Measurements from ENCODE around the gene YBX2.
A peak's percentile ranks its signal among the peaks of the same experiment; 100 is the strongest.
"Not testable (repeated sequence)": the region's sequence is repeated elsewhere in the genome, so short reads cannot be mapped to it uniquely, and the experiment has no call there.

The YBX2 gene

DNA sequence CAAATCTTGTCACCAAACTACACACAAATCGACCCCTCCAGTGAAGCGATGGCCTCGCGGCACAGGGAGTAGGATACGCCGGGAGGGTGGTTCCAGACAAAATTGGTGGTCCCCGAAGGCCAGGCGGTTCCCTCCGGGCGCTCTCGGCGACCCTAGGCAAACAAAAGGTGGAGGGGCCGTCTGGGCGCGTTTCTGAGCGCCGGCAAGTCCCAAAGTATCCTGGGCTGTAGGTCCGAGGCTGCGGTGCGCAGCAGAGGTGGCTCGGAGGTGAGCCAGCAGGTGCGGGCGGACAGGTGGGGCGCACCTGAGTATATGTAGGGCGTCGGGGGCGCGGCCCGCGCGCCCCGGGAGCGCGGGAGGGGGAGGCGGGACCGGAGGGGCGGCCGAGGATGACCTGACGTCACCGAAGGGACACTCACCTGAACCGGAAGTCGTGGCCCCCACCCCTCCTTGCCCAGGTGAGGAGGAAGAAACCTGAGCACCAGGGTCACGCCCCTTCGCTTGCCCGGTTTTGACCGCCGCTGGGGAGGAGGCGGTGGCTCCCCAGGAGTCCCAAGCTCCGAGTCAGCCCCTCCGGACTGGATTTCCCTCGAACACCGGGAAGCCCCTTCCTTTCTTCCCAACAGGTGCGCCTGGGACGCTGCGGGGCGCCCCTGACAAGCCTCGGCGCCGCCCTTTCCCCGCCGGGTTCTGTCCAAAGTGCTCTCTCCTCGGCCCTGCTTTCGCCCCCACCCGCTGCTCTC is 32.1 kb downstream of the YBX2 start, which contains the start of gene CLDN7:
Gene CLDN7 (minus strand): TSS at position 287 of the 743 bp plus-strand sequence. CDS start 435 bp downstream, outside the sequence.
- DNase-seq, result peak; percentile 81

DNA sequence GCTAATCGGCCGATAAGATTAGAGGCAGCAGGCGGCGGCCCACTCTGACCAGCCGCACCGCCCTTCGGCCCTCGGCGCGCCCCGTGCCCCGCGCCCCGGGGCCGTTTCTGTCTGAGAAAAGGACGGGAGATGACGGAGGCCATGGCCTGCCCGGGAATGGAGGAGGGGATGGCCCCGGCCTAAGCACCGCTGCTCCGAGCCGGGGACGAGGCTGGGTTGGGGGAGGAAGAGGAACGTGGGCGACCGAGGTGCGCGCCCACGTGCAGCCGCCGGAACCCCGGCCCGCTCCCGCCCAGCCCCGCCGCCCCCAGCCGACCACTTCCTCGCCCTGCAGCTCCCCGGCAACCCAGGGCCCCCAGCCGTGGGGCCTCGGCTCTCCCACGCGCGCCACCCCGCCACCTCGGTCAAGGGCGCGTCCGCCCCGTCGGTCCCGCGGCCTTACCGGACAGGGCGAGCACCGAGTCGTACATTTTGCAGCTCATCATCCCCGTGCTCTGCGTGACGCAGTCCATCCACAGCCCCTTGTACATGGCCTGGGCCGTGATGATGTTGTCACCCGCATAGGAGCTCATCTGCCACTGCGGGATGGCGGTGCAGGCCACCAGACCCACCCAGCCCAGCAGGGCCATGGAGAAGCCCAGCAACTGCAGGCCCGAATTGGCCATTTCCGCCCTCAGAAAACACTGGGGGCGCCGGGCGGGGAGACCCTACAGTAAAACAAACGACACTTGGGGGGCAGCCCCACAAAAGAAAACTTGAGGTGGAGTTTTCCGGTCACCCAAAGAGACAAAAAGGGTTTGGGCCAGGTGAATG is 32.9 kb downstream of the YBX2 start:
- no peak for DNase-seq

DNA sequence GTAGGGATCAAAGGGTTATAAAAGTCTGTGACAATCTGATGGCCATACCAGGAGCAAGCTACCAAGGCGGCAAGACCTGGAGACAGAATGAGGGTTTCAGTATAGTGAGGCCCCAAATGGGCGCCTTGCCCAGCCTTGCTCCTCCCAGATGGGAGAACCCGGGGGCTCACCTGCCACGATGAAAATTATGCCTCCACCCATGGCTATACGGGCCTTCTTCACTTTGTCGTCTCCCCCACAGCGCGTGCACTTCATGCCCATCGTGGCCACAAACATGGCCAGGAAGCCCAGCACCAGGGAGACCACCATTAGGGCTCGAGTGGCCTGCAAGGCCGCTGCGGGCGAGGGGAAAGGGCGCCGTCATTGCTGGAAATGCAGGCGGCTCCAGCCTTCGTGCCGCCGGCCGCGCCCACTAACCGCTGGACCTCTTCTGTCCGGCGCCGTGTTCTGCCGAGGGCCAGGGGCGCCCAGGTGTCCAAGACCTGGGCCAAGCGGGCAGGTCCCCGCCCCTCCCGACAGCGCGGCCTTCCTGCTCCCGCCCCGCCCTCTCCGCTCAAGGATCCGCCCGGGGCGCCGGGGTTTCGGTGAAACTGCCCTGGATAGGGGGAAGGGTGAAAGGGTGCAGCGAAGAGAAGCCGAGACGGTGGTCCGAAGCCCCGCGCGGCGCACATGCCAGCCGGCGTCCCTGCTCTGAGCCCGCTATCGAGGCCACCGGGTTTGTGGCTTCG is 33.6 kb downstream of the YBX2 start:
- peak; percentile 27 for DNase-seq

DNA sequence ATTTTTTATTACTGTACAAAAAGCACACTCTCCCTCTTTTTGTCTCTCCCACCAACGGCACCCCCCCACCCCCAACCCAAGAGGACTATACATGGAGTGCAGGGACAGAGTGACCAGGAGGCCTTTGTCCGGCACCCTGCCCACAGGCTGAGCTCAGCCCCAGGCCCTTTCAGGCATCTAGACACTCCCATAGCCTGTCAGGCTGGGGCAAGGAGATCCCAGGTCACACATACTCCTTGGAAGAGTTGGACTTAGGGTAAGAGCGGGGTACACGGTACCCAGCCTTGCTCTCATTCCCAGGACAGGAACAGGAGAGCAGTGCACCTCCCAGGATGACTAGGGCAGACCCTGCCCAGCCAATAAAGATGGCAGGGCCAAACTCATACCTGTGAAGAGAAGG is 34.3 kb downstream of the YBX2 start:
- DNase-seq, result no peak

DNA sequence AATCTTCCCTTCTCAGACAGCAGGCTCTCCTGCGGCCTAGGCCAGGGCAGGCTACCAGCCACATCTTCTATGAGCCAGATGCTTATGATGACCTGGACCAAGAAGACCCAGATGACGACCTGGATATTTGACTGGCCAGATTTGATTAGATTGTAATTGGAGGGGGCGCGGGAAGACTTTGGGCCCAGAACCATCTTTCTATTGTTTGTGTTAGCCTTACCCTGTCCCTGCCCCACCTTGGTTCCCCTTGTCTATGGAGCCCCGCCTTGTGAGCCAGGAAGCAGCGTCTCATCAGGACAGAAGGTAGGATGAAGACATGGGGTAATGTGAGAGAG is 34.9 kb downstream of the YBX2 start:
- DNase-seq, result no peak

DNA sequence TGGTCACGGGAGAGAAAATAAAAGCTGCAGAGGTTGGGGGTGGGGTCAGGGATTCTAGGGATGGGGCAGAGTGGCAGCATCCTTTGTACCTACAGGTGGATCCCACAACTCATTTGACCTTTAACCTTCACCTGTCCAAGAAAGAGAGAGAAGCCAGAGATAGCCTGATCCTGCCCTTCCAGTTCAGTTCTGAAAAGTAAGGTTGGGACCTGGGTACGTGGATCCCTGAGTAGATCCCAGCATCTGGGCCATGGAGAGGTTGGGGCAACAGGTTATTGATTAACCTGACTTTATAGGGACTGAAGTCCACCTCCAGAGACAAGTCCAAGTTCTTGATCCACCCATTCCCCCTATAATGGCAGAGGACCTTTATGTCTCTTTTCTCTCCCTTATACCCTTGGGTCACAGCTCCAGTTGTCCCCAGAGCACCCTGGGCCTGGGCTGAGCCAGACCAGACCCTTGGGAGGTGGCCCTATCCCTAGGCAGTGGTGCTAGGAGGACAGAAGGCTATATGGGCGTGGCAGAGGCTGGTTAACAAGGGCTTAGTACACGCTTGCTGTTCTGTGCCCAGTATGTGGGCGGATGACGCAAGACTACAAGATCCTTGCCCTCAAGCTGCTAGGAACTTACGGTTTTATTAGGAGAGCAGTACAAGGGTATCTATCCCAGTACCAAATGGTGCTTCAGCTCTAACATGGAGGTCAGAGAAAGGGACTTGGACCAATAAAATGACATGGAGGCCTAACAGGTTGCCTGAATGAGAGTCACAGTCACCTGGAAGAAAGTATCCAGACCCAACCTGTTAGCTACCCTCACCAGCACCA is 35.5 kb downstream of the YBX2 start:
- no peak for DNase-seq

DNA sequence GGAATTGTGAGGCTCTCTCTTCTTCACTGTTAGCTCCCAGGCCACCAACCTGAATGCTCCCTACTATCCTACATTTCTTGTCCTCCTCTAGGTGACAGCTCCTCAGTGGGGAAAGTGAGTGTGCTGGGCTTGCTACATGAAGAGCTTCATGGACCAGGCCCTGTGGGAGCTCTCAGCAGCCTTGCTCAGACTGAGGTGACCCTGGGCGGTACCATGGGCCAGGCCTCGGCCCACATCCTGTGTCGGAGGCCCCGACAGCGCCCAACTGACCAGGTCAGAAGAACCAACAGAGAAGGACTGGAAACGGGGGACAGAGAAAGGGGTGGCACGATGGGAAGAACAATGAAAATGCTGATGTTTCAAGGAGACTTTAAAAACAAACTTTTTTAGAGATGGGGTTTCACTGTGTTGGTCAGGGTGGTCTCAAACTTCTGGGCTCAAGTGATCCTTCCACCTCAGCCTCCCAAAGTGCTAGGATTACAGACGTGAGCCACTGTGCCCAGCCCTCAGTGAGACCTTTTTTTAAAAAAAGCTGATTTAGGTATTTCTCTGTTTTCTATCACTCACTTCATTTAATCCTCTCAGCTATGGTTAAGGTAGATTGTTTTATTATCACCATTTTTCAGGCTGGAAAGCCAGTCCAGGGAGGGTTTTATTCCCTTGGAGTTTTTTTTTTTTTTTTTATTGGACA is 37.5 kb downstream of the YBX2 start:
- DNase-seq, result no peak

DNA sequence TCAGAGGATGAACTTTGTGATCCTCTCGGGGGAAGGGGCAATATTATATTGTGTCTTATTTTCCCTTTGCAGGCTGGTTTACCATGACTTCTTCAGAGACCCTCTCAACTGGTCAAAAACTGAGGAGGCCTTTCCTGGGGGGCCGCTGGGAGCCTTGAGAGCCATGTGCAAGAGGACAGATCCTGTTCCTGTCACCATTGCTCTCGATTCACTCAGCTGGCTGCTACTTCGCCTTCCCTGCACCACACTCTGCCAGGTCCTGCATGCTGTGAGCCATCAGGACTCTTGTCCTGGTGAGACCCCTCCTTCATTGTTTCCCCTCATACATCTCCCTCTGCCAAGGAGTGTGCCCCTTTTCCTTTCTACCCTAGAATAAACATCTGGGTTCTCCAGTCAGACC is 39.9 kb downstream of the YBX2 start:
- no peak for DNase-seq

DNA sequence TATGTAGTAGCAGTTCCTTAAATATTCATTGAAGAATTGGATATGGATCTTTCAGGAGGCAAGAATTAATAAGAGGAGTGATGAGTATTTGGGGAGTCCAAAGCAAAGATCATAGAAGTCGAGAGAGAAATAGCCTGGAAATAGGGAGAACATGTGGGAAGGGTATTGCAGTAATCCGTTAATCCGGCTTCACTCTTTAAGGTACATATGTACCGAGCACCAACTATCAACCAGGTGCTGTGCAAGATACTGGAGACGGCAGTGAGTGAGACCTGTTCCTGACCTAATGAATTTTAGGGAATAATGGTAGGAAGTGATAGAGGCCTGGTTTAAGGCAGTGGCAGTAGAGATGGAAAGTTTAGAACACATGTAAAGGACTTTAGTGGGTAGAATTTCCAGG is 41.4 kb downstream of the YBX2 start:
- DNase-seq, result no peak

DNA sequence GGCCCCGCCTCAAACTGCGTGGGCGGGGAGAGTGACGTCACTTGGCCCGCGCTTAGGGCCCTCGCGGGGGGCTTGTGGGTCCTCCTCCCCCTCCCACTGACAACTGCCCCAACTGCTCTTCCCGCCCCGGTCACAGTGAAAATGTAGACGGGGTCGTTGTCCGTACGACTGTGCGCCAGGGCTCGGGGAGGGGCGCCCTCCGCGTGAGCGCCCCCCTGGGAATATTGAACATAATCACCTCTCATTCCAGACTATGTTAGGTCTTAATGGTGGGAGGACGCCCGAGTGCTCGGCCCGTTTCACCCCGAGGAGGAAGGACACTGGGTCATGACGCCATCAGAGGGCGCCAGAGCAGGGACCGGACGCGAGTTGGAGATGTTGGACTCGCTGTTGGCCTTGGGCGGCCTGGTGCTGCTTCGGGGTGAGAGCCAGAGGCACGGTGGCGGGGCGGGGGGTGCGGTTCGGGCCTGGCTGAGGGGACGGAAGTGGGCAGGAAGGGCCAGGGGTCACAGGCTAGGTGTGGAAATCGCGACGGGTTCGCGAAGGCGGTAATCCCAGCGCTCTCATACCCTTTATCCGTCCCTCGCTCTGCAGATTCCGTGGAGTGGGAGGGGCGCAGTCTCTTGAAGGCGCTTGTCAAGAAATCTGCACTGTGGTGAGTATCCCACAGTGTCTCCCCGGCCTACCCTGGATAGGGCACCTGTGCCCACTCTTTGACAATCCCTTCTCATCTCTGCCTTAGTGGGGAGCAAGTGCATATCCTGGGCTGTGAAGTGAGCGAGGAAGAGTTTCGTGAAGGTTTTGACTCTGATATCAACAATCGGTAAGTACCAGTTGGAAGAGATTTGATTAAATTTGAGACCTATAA is 42.0 kb downstream of the YBX2 start, which contains the start of gene ELP5:
Gene ELP5 (plus strand): TSS at position 40 of the 868 bp plus-strand sequence. CDS start 336 bp downstream, at position 376.
- peak; percentile 64 for DNase-seq

DNA sequence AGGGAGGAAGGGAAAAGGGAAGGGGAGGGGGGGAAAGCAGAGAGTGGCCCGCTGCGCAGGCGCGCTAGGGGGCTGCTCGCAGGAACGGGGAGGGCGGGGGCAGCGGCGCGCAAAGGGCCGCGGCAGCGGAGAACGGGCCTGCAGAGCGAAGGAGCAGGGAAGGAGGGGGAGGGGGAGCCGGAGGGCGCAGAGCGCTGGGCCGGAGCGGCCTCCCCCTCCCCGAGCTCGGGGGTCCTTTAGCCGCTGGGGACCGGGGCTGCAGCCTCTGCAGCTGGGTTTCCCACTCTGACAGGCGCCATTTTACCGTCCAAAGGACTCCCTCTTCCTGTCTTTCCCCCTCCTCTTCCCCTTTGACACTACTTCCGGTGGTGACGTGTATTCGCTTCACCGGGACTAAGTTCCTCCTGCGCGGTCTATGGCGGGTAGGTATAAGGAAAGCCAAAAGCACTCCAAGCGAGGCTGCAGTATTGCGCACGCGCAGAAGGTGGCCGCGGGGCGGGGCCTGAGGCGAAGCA is 42.7 kb downstream of the YBX2 start, which contains the start of gene CTDNEP1:
Gene CTDNEP1 (minus strand): TSS at position 74 of the 515 bp plus-strand sequence. CDS start 438 bp downstream, outside the sequence.
- DNase-seq, result peak; percentile 93

DNA sequence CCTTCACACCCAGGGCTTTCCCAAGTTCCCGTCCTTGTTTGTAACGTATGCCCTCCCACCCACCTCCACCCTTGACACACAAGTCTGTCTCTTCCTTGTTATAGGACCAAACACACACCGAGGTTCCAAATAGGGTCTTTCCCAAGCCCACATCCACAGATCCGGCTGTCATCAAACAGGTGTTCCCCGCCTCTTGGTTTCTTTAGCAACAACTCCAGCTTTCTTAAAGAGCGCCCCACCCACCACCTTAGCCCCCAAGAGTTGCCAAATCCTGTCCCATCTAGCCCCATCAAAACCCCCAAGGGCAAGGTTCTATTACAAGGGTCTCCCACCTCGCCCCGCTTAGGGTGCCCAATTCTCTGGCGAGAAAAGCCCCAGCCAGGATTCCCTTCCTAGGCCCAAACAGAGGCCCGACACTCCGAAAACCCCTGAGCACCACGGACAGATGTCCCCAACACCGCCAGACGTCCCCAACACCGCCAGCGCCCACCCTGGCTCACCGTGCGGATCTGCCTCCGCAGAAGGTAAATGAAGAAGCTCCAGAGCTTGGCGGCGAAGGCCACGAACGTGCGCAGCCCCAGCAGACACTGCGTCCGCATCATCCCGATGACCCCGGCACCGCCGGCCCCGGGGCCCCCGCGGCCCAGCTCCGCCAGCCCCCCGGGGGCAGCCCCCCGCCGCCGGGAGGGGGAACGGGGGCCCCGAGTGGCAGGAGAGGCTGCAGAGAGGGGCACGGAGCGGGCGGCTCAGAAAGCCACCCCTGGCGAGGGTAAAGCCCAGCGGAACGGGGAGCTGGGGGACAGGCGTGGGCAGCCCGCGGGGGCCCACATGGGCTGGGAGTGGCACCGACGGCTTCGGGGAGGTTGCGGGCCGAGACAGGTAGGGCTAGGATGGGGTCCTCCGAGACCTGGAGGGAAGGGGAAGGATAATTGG is 43.5 kb downstream of the YBX2 start:
- DNase-seq, result no peak

DNA sequence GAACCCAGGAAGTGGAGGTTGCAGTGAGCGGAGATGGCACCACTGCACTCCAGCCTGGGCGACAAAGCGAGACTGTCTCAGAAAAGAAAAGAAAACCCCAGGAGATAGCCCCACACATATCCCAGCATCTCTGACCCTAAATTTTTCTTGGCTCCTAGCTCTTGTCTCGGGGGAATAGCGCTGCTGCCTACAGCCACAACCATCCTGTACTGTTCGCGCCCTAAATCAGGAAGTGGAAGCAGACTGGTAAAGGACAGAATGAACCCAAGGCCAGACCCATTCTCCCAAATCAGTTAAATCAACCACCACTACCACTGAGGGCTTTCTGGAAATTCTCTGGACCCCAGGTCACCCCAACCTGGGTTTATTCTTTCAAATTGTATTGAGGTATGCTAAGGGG is 44.6 kb downstream of the YBX2 start:
- DNase-seq, result no peak

DNA sequence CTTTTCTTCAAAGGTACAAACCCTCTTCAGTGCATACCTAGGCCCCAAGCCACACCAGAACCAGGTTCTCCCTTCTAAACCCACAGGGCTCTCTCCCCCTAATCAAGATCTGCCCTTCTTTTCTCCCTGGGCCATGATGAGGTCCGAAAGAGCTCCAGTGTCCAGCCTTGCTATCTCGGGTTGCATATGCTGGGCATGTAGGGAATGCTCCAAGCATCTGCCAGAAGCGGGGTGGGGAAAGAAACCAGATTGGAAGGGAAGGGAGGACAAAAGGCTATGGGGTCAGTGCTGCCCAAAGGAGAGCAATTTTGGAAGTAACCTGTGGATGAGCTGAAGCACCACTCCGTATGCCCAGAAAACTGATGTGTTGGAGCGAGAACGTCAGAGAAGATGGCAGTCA is 45.2 kb downstream of the YBX2 start:
- DNase-seq, result no peak

DNA sequence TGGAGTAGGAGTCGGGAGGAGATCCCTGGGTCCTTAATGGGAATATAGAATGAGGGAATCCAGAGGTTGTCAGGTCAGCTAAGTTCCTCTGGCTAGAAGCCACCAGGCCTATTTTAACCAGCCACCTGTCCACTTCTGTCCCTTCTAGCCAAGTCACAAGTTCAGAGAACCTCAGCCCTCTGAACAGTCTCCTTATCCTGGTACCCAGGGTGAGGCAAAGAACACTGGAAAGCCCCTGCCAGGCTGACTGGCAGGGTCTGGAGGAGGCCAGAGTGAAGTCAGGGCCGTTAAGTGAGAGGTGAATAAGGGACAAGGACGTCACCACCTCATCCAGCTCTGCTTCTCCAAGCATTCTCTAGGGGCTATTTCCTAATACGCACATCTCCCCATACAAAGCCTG is 45.6 kb downstream of the YBX2 start:
- DNase-seq, result no peak

DNA sequence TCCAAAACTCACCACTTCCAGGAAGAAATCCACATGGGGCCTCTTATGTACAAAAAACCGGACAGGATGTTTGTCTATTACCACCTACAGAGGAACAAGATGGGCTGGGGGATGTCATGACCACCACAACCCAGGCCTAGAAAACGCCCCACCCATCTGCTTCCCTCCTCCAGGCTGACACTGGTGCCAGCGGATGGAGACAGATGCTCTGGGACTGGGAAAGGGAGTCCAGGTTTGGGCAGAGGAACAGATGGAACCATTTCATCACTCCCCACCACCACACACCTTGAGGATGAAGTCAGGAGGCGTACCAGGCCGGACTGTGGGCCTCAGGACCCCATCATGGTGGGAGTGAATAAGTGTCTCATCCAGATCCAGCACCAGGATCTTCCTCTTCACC is 47.7 kb downstream of the YBX2 start:
- DNase-seq, result no peak

DNA sequence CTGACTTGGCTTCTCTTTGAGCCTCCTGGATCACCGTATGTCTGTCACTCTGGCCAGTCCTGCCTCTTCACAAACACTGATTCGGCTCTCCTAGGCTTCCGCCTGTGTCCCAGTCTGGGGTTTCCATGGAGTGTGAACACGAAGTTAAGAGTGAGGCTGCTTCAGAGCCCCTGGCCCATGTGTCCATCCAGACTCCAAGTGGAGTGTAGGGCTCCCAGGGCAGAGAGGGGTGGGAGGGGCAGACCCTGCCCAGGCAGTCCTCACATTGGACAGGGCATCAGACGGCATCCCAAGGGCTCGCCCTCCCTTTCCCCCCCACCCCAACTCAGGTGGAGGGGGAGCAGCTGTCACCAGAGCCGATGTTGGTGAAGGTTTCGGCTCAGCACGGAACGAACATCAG is 50.6 kb downstream of the YBX2 start:
- DNase-seq, result not testable (repeated sequence)

DNA sequence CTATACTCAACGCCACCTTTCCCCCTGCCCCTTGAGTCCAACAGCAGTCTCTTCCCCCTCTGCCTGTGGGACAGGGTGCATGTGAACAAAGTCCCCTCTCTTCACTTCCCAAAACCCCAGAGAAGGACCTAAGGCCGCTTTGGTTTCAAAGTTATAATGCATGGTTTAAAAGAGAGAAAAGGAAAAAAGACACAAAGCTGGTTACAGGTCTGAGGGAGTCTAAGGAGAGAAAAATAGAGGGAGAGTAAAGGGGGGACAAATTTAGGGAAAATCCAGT is 51.0 kb downstream of the YBX2 start:
- no peak for DNase-seq

DNA sequence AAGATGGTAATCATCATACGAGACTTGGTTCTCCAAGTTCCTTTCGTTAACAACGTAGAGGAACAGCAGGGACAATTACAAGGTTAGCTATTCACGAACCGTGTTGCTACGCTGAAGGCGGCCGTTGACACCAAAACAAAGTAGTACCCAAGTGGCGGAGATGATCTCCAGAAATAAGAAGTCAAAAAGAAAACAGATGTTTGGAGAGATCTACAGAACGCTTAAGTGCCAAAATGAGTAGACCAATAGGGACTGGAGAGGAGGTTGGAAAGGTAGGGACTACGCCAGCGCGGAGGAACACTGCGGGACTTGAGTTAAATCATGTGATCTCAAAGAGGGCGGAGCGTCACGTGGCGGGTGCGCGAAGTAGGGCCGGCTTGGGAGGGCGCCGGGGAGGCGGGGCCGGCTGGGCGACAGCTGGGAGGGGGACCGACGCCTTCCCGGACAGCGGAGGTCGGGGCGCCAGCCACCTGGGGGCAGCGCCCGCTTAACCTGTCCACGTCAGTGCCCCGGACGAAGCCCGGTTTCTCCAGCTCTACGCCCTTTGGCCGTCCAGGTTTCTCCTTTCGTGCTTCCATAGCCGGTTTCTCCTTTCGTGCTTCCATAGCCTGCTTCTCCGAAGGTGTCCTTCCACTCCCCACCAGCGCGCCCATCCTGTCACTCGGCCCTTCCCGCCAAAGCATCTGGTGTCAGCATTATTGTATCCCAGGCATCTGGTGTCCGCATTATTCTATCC is 51.6 kb downstream of the YBX2 start:
- DNase-seq, result peak; percentile 79
